K562 (cell line): Measurements from ENCODE around the gene TAF7L. TPM values are rescaled to one million over a fixed set of nuclear protein-coding genes. Genes with fewer than 3 reads are reported as not detected.

ENCODE experiments used
- ATAC-seq: fragments of 200-7000 bp; cut with Tn5 transposase; 3 replicates; pipeline ENCODE4 v1.9.1; 2020; ENCODE audit warnings: moderate library complexity
- BruUV-seq: library from RNA; stranded (reverse); fragments of 400-500 nt; replicated peaks from 2 replicates; lab custom pipeline; 2021; lab: Mats Ljungman, UMichigan
- CTCF ChIA-PET: fragments of 300-600 bp; formaldehyde crosslinking; extraction: SDS; loops from one replicate; lab custom pipeline; 2021; ENCODE audit warnings: low intra/inter-chr PET ratio; lab: Yijun Ruan, JAX
- POLR2A ChIA-PET: fragments of 300-600, 350-650 bp; sonication (Branson Sonifier 250); formaldehyde crosslinking; extraction: SDS; loops from one replicate; lab custom pipeline; 2021; ENCODE audit warnings: antibody characterized with exemption, inconsistent platforms; lab: Yijun Ruan, JAX
- DNase-seq, 4 experiments: peaks; one replicate each; pipeline versions ENCODE4 v3.0.0 to v3.0.0-alpha.2; 2011 to 2018; ENCODE audit warnings: low spot score in 3 of 4, mixed read lengths in 3 of 4; ENCODE audit errors: extremely low read depth in 1 of 4
- FAIRE-seq: peaks from 2 replicates; lab custom pipeline; 2011; peaks lifted over from hg19 to GRCh38; lab: Jason Lieb, UNC
- H2AFZ ChIP-seq: 2 replicates; pipeline ENCODE4 v1.6.0; 2011; ENCODE audit warnings: low read depth, low read length, control low read depth, inconsistent platforms
- H3K27ac ChIP-seq: fragments of 200-600 bp; 3 replicates; pipeline ENCODE4 v1.8.0; 2011; ENCODE audit warnings: low read depth, mild to moderate bottlenecking, control low read depth, inconsistent platforms, low read length, moderate library complexity, mixed read lengths; ENCODE audit errors: extremely low read depth
- H3K27me3 ChIP-seq, 2 experiments: fragments of 300-600 bp in 1 of 2; 2 replicates in 1 of 2; 3 replicates in 1 of 2; pipeline versions ENCODE4 v1.6.0 to v1.8.0; 2011; ENCODE audit warnings: inconsistent platforms in 2 of 2, low read length in 2 of 2, mild to moderate bottlenecking in 1 of 2, mixed read lengths in 1 of 2, moderate library complexity in 1 of 2; ENCODE audit not compliant: control insufficient read depth in 2 of 2, insufficient read depth in 2 of 2
- H3K36me3 ChIP-seq: fragments of 300-600 bp; 3 replicates; pipeline ENCODE4 v1.8.0; 2011; ENCODE audit warnings: mild to moderate bottlenecking, low read length, inconsistent platforms; ENCODE audit not compliant: control insufficient read depth, insufficient read depth
- H3K4me1 ChIP-seq, 2 experiments: fragments of 200-600 bp in 1 of 2; replicated peaks in 1 of 2; 2 replicates in 1 of 2; 3 replicates in 1 of 2; pipeline versions ENCODE4 v1.5.1 to v1.8.0; 2011; ENCODE audit warnings: inconsistent platforms in 2 of 2, low read length in 2 of 2, mild to moderate bottlenecking in 1 of 2, mixed read lengths in 1 of 2, moderate library complexity in 1 of 2; ENCODE audit not compliant: control insufficient read depth in 2 of 2, insufficient read depth in 2 of 2
- H3K4me2 ChIP-seq: 2 replicates; pipeline ENCODE4 v1.6.1; 2011; ENCODE audit warnings: low read length, control low read depth, inconsistent platforms, mixed read lengths; ENCODE audit not compliant: insufficient read depth
- H3K4me3 ChIP-seq: fragments of 200-600 bp; sonication (generic), shearing (Covaris generic); 2 replicates; pipeline ENCODE4 v1.5.1; 2016; ENCODE audit warnings: control low read depth, inconsistent platforms
- H3K79me2 ChIP-seq: fragments of 200-600 bp; 3 replicates; pipeline ENCODE4 v1.8.0; 2011; ENCODE audit warnings: low read length, inconsistent platforms; ENCODE audit not compliant: control insufficient read depth, insufficient read depth
- H3K9ac ChIP-seq, 2 experiments: 2 replicates each; pipeline versions ENCODE4 v1.6.0 to v1.6.1; 2011; ENCODE audit warnings: low read depth in 2 of 2, low read length in 2 of 2, control low read depth in 1 of 2, inconsistent platforms in 1 of 2, mild to moderate bottlenecking in 1 of 2, mixed read lengths in 1 of 2; ENCODE audit not compliant: insufficient read depth in 1 of 2
- H3K9me1 ChIP-seq: one replicate; pipeline ENCODE4 v1.6.0; 2011; ENCODE audit warnings: inconsistent platforms, mild to moderate bottlenecking, low read length, moderate library complexity; ENCODE audit not compliant: control insufficient read depth, insufficient read depth
- H3K9me3 ChIP-seq: replicated peaks from 2 replicates; pipeline ENCODE4 v1.5.1; 2011; ENCODE audit warnings: low read depth, low read length, inconsistent platforms; ENCODE audit not compliant: control insufficient read depth, insufficient read depth
- H4K20me1 ChIP-seq: replicated peaks from 2 replicates; pipeline ENCODE4 v1.6.1; 2011; ENCODE audit warnings: low read length, inconsistent platforms, mixed read lengths; ENCODE audit not compliant: control insufficient read depth, insufficient read depth
- FOXA1 ChIP-seq: fragments of 450-650 bp; IDR thresholded peaks from 2 replicates; pipeline ENCODE4 v1.6.1; 2016; ENCODE audit warnings: mild to moderate bottlenecking, borderline replicate concordance
- GMEB1 ChIP-seq: fragments of 250-450 bp; sonication (Bioruptor Pico); IDR thresholded peaks from 2 replicates; pipeline ENCODE4 v1.4.0; 2020; ENCODE audit warnings: mild to moderate bottlenecking
- MED1 ChIP-seq: sonication (generic); formaldehyde crosslinking; IDR thresholded peaks from 2 replicates; pipeline ENCODE4 v1.8.1; 2023; ENCODE audit warnings: missing genetic modification reagents, borderline replicate concordance
- MEIS2 ChIP-seq: fragments of 450-650 bp; IDR thresholded peaks from 2 replicates; pipeline ENCODE4 v1.6.1; 2014; ENCODE audit warnings: mild to moderate bottlenecking; ENCODE audit not compliant: partially characterized antibody
- NR0B1 ChIP-seq: fragments of 450-650 bp; IDR thresholded peaks from one replicate; pipeline ENCODE4 v1.6.1; 2018; ENCODE audit warnings: mild to moderate bottlenecking, moderate library complexity; ENCODE audit not compliant: partially characterized antibody
- XRCC4 ChIP-seq: IDR thresholded peaks from one replicate; pipeline ENCODE4 v1.6.1; 2011; ENCODE audit not compliant: insufficient read depth, insufficient read length; ENCODE audit errors: extremely low read depth
- ZNF232 ChIP-seq: sonication (generic); formaldehyde crosslinking; IDR thresholded peaks from 2 replicates; pipeline ENCODE4 v1.8.0; 2022; ENCODE audit warnings: mild to moderate bottlenecking, missing genetic modification reagents
- ZNF431 ChIP-seq: sonication (generic); formaldehyde crosslinking; IDR thresholded peaks from 2 replicates; pipeline ENCODE4 v1.8.0; 2022; ENCODE audit warnings: mild to moderate bottlenecking, missing genetic modification reagents
- ZSCAN29 ChIP-seq: fragments of 450-650 bp; IDR thresholded peaks from 2 replicates; pipeline ENCODE4 v1.6.1; 2017
- WGBS: fragments of 100-300 bp; shearing (Covaris generic); methylation state at CpG from one replicate; pipeline ENCODE4 v1.1.6; 2016; ENCODE audit warnings: low coverage, mixed read lengths; ENCODE audit not compliant: insufficient coverage; ENCODE audit errors: missing lambda C conversion rate; 5-methylcytosine and 5-hydroxymethylcytosine counted together
- in situ Hi-C: fragments of 300-500 bp; cut with MboI; formaldehyde crosslinking; loops from 4 replicates; pipeline ENCODE4 v1.15.0; 2018; ENCODE audit warnings: inconsistent platforms, mixed read lengths
- intact Hi-C: fragments of 100-400 bp; cut with micrococcal nuclease; formaldehyde crosslinking; loops from 2 replicates; pipeline ENCODE4 v1.14.2; 2022
- polyA plus RNA-seq, 8 experiments: library from polyadenylated mRNA; depleted of rRNA in 4 of 8; stranded (reverse) in 5 of 8; unstranded in 3 of 8; fragments of >200 nt; fragmentation: Nextera tagmentation in 2 of 8; fragmentation: Illumina TruSeq in 1 of 8; extraction: Ambion mirVana in 2 of 8; extraction: Trizol in 1 of 8; gene quantifications; 2 replicates each; pipeline versions ENCODE4 v1.2.1 to v1.2.3, GENCODE V29; 2011 to 2014; ENCODE audit warnings: inconsistent platforms in 1 of 8, missing spikeins in 1 of 8
- total RNA-seq, 7 experiments: library from RNA; depleted of rRNA in 6 of 7; stranded (reverse); fragments of >200 nt in 6 of 7; fragmentation: Illumina TruSeq in 2 of 7; extraction: Trizol in 2 of 7; gene quantifications; 2 replicates each; pipeline versions ENCODE4 v1.2.1 to v1.2.3, GENCODE V29; 2011 to 2021; ENCODE audit warnings: low replicate concordance in 1 of 7

TAF7L gene
- total and polyA plus RNA-seq, 9 of the 15 experiments (the other 6 are each of a cell fraction or from before 2014, with no cell fraction given) = 0.07 TPM; not detected in 6

- in situ Hi-C loops (no loop called here), intact Hi-C loops (no loop called here)
- POLR2A ChIA-PET = no interaction called here
- no peak overlapping the region for H3K27ac ChIP-seq
- H3K4me1 ChIP-seq = no peaks in the 10 kb centered on the region; a peak in 1 of 5 replicates
- WGBS = 0% methylated on average over 2 of the region's 2 CpGs
- no peak overlapping the region for H3K9ac ChIP-seq
- H3K27me3 ChIP-seq = peaks cover 0 to 9% of the 10 kb centered on the region in 2 experiments; a peak in 1 of 5 replicates
- CTCF ChIA-PET = no interaction called here
- H3K4me3 ChIP-seq = no peak overlapping the region
- BruUV-seq = no TSS peak
- FAIRE-seq (no peak), DNase-seq (no peak), ATAC-seq (no peak)
- H2AFZ ChIP-seq = no peak overlapping the region
- no peaks in the 10 kb centered on the region for H3K9me1 ChIP-seq
- no peaks in the 10 kb centered on the region for H3K36me3 ChIP-seq
- TF ChIP-seq XRCC4 = no peak
- TF ChIP-seq NR0B1 = no peak
- TF ChIP-seq ZNF232 = no peak
- no peak for TF ChIP-seq GMEB1 (CRISPR knock-in tag)
- no peak for TF ChIP-seq ZNF431 (CRISPR knock-in tag)
- no peak for TF ChIP-seq ZSCAN29
- TF ChIP-seq MED1 (CRISPR knock-in tag) = no peak
- no peak for TF ChIP-seq MEIS2
- TF ChIP-seq FOXA1 = no peak
- no peaks in the 10 kb centered on the region; the same call in 1 of the 2 replicates for H4K20me1 ChIP-seq
- no peaks in the 10 kb centered on the region for H3K79me2 ChIP-seq
- H3K4me2 ChIP-seq = no peak overlapping the region
- H3K9me3 ChIP-seq = no peaks in the 10 kb centered on the region
These were observed 54.1 kb downstream of the TAF7L start for GRCh38 chrX:101237041-101237440.
